ENCODE data around the gene VMP1.

DNA sequence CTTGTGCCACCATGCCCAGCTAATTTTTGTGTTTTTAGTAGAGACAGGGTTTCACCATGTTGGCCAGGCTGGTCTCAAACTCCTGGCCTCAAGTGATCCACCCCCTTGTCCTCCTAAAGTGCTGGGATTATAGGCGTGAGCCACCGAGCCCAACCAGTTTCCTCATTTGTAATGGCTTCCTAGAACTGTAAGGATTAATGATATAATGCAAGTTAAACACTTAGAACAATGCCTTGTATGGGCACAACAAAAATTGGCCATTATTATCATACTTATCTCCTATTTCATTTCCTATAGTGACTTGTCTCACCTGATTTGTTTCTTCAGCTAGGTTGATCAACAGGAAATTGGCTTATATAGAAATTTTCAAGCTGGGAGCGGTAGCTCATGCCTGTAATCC lies 171.2 kb downstream of the VMP1 start:
- TF ChIP-seq, protein P1, sequence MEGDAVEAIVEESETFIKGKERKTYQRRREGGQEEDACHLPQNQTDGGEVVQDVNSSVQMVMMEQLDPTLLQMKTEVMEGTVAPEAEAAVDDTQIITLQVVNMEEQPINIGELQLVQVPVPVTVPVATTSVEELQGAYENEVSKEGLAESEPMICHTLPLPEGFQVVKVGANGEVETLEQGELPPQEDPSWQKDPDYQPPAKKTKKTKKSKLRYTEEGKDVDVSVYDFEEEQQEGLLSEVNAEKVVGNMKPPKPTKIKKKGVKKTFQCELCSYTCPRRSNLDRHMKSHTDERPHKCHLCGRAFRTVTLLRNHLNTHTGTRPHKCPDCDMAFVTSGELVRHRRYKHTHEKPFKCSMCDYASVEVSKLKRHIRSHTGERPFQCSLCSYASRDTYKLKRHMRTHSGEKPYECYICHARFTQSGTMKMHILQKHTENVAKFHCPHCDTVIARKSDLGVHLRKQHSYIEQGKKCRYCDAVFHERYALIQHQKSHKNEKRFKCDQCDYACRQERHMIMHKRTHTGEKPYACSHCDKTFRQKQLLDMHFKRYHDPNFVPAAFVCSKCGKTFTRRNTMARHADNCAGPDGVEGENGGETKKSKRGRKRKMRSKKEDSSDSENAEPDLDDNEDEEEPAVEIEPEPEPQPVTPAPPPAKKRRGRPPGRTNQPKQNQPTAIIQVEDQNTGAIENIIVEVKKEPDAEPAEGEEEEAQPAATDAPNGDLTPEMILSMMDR (conservative IDR thresholded peaks at IDR 0.05), result no peak
- no peak for TF ChIP-seq EZH2 (IDR thresholded peaks at IDR 0.05; ENCODE audit: low read depth)

Measured in PC-9 (cell line).